ENCODE results near the gene ARHGAP15.

GRCh38 chr2:143162997-143163396 lies 33.8 kb downstream of the ARHGAP15 start:
- TF ChIP-seq REST (IDR thresholded peaks at IDR 0.05; ENCODE audit: insufficient read depth in 1 of 2, low read depth in 2 of 2, low read length in 1 of 2) (no peak), CTCF (IDR thresholded peaks at IDR 0.05) (no peak), POLR2AphosphoS5 (IDR thresholded peaks at IDR 0.05; ENCODE audit: low read depth, low read length) (no peak), TCF7L2 (IDR thresholded peaks at IDR 0.05; ENCODE audit: low read depth, low read length) (no peak)
